Epithelial cell of esophagus (primary cell): ENCODE data around the gene USE1.
"Not testable (repeated sequence)": the region's sequence is repeated elsewhere in the genome, so short reads cannot be mapped to it uniquely, and the experiment has no call there.

Experiments used
- DNase-seq: peaks from one replicate; pipeline ENCODE4 v3.0.0; 2010; ENCODE audit warnings: low read depth
- H3K4me3 ChIP-seq: 2 replicates; pipeline ENCODE4 v1.5.1; 2011; ENCODE audit warnings: mild to moderate bottlenecking, low read length, control low read depth
- CTCF ChIP-seq: IDR thresholded peaks from 2 replicates; pipeline ENCODE4 v1.5.1; 2011; ENCODE audit warnings: low read depth, mild to moderate bottlenecking, low read length, control low read depth, inconsistent platforms; ENCODE audit not compliant: insufficient read depth; ENCODE audit errors: missing control alignments

The USE1 gene

GRCh38 chr19:17180997-17181702 lies 34.0 kb upstream of the USE1 start:
- no peak overlapping the region for H3K4me3 ChIP-seq
- DNase-seq, result no peak
- TF ChIP-seq CTCF, result no peak

- DNase-seq, result no peak
- TF ChIP-seq CTCF, result no peak
- H3K4me3 ChIP-seq, result no peak overlapping the region
These were observed 31.8 kb upstream of the USE1 start for GRCh38 chr19:17183271-17183761.

GRCh38 chr19:17183858-17184321 lies 31.3 kb upstream of the USE1 start:
- no peak for DNase-seq
- H3K4me3 ChIP-seq, result no peak overlapping the region
- no peak for TF ChIP-seq CTCF

- TF ChIP-seq CTCF, result no peak
- H3K4me3 ChIP-seq, result no peak overlapping the region
- no peak for DNase-seq
These were observed 30.8 kb upstream of the USE1 start for GRCh38 chr19:17184371-17184841.

- H3K4me3 ChIP-seq, result no peak overlapping the region
- TF ChIP-seq CTCF, result no peak
- DNase-seq, result no peak
These were observed 29.6 kb upstream of the USE1 start for GRCh38 chr19:17185590-17185989.

- not testable (repeated sequence) for DNase-seq
These were observed 23.4 kb upstream of the USE1 start for GRCh38 chr19:17191736-17192135.

GRCh38 chr19:17192751-17193150 lies 22.4 kb upstream of the USE1 start:
- DNase-seq, result no peak
- H3K4me3 ChIP-seq, result no peak overlapping the region
- TF ChIP-seq CTCF, result no peak

More at GRCh38 chr19:17191736-17192135, 23.4 kb upstream of the USE1 start:
- H3K4me3 ChIP-seq, result not testable (repeated sequence)
